HG02840 (cell line): ENCODE measurements around the gene EP400.

Experiments
- ATAC-seq: cut with Tn5 transposase; IDR thresholded peaks from one replicate; pipeline ENCODE4 v1.9.1; 2021; ENCODE audit warnings: mild to moderate bottlenecking, moderate library complexity, moderate number of reproducible peaks; ENCODE audit not compliant: unreplicated experiment, low FRiP score

EP400 gene

DNA sequence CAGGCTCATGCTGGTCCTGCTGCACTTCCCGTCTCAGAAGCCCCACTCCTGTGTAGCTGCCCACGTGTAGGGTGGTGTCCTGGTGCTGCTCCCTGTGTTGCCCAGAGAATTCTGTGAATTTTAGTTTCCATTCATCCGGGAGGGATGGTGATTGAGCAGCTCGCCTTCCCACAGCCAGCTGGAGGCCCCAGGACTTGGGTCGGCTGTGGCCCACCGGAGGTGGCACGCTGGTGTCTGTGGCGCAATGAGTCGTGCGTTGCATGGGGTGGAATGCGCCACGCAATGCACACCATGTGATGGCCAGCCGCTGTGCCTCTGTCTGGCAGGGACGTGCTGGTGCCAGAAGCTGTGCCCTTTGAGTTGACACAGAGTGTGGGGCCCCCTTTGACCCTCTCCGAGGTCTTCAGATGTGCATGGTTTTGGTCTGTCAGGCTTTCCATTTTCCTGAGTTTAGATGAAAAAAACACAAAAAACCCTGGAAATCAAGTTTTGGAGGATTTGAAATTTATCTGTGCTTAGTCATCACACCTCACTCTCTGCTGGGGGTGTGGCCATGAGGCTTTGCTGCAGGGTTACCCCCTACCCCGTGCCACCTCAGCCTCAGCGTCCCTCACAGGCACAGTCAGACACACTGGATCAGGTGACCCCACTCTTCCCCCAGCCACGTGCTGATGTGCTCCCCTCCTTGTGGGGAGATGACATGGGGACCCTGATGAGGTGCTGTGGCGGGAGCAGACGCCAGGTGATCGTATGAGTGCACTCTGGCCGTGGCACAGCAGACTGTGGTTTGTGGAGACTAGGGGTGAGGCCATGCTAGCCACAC lies 64.6 kb downstream of the EP400 start:
- no peak for ATAC-seq

DNA sequence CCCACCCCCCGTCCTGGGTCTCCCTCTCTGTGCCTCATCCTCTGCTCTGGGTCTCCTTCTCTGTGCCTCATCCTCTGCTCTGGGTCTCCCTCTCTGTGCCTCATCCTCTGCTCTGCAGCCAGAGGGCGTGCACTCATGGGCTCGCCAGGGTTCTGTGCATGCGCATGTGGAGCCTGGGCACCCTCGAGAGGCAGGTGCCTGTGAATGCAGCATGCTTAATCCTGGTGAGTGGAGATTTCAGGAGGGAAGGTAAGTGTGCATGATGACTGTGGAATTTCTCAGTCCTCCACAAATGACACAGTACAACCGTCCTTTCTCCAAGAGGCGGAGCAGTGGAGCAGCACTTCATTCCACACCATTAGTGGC lies 65.2 kb downstream of the EP400 start:
- ATAC-seq = no peak

- no peak for ATAC-seq
Observed at GRCh38 chr12:132015686-132016430, 66.1 kb downstream of the EP400 start.

DNA sequence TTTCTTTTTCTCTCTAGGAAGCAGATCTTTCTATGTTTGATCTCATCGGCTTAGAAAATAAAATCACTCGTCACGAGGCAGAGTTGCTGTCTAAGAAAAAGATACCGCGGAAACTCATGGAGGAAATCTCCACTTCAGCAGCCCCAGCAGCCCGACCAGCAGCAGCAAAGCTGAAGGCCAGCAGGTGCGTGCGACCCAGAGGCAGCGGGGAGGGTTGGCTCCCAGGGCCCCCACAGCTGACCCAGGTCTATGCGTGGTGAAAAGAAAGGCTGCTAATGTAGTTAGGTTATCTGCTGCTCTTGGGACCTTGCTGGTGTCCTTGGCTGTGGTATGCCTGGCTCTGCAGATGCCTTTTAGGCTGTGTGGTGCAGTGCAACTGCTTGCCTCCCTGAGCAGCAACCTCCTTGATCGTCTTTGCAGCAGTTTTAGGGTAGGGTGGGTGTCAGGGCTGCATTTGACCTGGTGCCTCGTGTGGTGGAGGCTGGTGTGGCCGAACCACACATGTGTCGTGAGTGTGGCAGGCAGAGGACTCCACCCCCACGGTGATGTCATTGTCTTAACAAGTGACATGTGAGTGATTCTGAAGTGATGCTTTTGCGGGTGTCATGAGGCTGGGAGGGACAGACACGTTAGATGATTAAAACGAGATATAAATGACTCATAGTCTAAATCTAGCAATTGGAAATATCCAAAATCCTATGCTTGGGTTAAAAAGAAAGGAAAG lies 68.6 kb downstream of the EP400 start:
- no peak for ATAC-seq

GRCh38 chr12:132019891-132020290 lies 70.1 kb downstream of the EP400 start:
- ATAC-seq = no peak

DNA sequence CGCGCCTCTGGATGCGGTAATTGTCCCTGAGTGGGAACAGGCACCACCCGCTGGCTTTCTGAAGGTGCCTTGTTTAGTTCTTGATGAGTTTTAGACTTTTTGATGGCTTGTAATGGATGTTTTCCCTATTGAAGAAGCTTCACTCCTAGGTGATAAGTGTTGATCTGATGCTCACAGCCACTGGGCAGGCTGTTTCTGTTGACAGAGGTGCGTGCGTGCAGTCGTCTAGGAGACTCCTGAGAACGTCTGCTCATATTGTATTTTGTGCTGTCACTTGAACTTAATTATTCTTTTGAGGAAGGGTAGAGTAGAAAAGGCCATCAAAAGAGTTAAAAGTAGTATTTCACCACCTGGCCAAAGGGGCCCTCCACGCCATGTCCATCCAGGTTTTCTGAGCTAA lies 70.5 kb downstream of the EP400 start:
- ATAC-seq = no peak

- no peak for ATAC-seq
Observed at GRCh38 chr12:132021031-132021871, 71.5 kb downstream of the EP400 start.

GRCh38 chr12:132021965-132022364 lies 72.2 kb downstream of the EP400 start:
- no peak for ATAC-seq

GRCh38 chr12:132023658-132024057 lies 73.9 kb downstream of the EP400 start:
- ATAC-seq = no peak

GRCh38 chr12:132024758-132025157 lies 75.0 kb downstream of the EP400 start:
- ATAC-seq = no peak

DNA sequence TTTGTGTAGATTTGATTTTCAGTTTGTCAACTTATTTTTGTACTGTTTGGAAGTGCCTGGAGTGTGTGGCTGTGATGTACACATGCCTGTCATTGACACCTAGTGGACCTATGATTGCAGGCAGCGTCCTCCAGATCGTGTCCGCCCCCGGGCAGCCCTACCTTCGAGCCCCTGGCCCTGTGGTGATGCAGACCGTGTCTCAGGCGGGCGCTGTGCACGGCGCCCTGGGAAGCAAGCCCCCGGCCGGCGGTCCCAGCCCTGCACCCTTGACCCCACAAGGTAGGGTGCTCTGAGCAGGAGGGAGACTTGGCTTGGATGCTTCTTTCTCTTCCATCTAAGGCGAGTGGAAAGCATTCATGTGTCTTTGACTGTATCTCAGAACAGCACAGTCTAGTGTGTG lies 75.8 kb downstream of the EP400 start:
- ATAC-seq = no peak

DNA sequence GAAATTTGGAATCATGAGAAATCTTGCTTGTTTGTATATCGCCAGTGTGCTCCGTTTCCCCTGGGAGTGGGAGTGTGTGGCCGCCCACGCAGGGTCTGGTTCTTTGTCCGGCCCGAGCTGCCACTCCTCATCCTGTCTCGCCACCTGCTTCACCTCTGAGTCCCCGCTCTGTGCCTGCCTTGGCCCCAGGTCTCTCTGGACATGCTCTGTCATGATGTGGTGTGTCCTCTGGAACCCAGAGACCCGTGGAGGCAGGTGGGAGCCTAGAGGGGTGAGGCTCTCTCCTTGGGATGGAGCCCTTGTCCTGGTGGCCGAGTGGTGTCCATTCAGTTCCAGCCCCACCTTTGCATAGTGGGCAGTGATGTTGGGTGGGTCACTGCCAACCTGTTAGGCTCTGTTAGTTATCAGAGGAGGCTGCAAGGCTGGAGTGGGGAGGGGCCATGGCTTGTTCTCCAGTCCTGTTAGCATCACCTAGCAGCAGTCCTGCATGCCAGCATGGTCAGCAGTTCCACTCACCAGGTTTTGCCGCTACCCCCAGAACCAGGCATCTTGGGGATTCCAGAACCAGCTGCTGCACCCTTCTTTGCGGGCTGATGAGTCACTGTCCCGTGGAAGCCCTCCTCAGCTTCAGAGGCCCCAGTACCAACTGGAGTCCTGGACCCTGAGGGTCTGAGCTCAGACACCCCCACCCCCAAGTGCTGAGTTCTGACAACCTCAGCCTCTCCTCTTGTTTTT lies 76.5 kb downstream of the EP400 start:
- ATAC-seq = no peak

GRCh38 chr12:132026796-132027500 lies 77.2 kb downstream of the EP400 start:
- ATAC-seq = no peak

DNA sequence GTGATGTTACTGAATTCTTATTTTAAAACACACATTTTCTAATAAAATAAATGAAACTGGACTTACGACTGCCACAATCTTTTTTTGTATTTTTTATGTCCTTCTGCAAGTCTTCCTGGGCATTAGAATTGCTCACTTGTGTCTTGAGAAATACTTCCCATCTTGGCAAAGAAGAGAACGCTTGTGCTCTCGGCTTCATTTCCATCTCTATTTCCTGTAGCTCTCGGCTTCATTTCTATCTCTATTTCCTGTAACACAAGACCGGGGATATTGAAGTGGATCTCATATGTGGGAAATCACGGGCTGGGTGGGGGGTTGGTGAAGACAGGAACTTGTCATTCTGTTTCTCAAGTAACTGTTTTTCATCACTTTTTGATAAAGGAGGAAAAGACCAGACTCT lies 77.9 kb downstream of the EP400 start:
- no peak for ATAC-seq

DNA sequence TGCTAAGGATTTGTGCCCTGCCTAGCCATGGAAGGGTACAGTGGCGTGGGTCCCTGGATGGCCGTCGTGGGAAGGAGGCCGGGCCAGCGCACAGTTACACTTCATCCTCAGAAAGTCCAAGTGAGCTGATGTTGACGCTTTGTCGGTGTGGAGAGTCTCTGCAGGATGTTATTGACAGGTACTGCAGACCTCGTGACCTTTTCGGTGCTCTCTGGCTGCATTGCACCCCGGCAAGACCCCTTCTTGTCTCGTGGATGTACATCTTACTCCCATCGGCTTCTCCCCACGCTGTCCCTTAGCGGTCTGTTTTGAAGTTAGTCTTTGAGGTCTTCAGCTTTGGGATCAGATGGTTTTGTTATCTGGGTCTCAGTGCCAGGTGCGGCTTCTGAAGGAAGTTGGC lies 78.4 kb downstream of the EP400 start:
- no peak for ATAC-seq

DNA sequence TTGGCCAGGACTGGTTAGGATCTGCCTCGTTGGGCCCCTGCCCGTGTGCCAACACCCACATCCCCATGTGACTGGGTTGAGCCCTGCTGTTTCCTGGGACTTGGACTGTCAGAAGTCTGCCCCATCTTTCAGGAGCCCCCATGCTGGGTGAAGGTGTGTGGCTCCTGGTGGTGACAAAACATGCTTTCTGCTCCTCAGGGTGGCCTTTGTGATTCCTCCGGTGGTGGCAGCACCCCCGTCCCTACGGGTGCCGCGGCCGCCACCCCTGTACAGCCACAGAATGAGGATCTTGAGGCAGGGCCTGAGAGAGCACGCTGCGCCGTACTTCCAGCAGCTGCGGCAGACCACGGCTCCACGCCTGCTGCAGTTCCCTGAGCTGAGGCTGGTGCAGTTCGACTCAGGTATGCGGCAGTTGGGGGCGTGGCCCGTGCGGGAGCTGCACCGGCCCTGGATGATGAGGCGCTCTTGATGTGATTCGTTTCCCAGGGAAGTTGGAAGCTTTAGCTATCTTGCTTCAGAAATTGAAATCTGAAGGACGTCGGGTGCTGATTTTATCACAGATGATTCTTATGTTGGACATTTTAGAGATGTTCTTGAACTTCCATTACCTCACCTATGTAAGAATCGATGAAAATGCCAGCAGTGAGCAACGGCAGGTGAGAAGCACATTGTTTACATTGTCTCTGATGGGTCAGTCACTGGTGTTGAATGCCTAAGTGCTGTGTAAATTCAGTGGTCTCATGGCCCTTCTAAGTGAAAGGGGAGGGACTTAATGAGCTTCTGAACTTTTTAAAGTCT lies 80.0 kb downstream of the EP400 start:
- ATAC-seq = no peak

GRCh38 chr12:132030367-132031038 lies 80.8 kb downstream of the EP400 start:
- ATAC-seq = no peak

DNA sequence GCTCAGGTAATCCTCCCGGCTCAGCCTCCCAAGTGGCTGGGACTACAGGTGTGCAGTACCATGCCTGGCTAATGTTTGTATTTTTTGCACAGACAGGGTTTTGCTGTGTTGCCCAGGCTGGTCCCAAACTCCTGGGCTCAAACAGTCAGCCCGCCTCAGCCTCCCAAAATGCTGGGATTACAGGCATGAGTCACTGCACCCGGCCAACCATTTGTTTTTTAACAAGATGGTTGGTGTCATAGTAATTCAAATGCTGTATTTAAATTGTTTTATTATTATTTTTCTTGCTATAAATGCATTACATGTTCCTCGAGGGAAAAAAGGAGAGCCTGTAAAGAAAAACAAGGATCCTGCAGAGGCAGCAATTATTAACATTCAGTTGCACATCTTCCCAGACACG lies 83.9 kb downstream of the EP400 start:
- no peak for ATAC-seq
